SK-N-DZ (cell line): ENCODE data around the gene TRDMT1.

Source experiments
- DNase-seq: peaks from one replicate; pipeline ENCODE4 v3.0.0-alpha.2; 2015; ENCODE audit warnings: low spot score
- small RNA-seq, 2 experiments: library from RNA; depleted of rRNA; stranded (forward); fragments of <200 nt; gene quantifications; one replicate each; pipeline ENCODE3, GENCODE V24; 2014

TRDMT1 gene

DNA sequence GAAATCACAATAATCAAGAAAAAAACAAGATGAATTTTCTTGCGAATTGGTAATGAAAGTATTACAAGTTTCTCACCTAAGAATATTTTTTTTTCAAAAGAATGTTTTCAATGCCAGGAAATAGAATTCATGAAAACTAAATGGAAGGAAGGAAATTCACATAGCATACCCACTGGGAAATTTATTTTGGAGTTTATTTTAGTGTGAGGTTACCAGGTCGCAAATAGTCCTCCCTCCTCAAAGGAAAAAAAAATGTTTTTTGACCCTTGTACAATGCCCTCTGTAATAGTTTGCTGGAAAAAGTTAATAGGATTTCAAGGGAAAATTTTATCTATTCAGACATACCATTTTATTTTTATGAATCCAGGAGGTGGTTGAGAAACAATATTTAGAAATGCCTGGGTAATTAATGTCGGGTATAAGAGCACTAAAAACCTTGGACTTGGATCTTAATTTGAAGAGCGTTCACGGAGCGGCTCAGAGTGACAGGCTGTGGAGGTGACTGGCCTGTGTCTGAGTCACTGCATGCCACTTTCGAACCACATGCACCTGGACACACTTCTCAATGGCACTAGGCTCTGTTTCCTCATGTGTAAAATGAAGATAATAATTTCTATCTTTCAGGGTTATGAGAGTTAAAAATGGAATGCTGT, 100.1 kb downstream of the TRDMT1 start:
- DNase-seq: no peak

DNA sequence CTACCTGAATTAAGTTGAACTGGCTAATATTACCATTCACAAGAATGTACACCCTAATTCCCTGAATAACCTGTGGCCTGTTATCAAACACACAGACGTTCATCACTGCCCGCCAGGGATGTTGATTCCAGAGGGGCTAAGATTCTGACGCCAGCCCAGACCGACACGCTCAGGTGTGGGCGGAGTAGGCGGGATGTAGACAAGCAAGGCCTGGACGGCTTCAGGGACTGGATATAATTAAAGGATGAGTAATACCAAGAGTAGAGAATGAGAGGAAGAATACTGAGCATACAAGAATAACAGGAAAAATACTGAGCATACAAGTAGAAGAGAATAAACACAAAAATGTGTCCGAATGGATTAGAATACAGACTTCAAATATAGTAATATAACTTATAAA, 100.9 kb downstream of the TRDMT1 start:
- DNase-seq: no peak

DNA sequence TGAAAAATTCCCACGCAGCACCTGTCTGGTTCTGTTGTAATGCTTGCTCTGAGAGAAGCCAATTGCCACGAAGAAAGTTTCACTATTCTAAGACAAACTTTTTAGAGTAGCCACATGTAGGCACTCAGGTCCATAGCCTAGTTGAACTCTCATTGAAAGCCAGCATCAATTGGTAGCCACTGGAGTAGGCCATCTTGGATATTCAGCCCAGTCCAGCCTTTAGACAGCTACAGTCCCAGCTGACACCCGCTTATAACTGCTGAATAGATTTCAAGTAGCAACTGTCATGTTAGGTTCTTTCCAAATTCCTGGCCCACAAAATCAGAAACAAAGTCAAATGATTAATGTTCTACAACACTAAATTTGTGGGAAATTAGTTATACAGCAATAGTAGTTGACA, 103.5 kb downstream of the TRDMT1 start:
- no peak for DNase-seq

Small RNA genes lying within 50 kb of the gene (small RNA-seq; reads per million reads assigned to genes)
- gene AC067747.1: 0 reads per million in 2 experiments
